Fibroblast of skin of right biceps (primary cell): ENCODE data around the gene ALB.
"Not testable (repeated sequence)": the region's sequence is repeated elsewhere in the genome, so short reads cannot be mapped to it uniquely, and the experiment has no call there.

Source experiments
- DNase-seq: peaks from one replicate; pipeline ENCODE4 v3.0.0-alpha.2; 2013

Gene ALB

GRCh38 chr4:73404042-73404441, at the start of gene ALB:
ALB (plus strand) TSS chr4:73404287; CDS start chr4:73404328, 41 bp downstream.
- no peak for DNase-seq

- DNase-seq = not testable (repeated sequence)
Observed at GRCh38 chr4:73357174-73357573, 46.9 kb upstream of the ALB start.

DNA sequence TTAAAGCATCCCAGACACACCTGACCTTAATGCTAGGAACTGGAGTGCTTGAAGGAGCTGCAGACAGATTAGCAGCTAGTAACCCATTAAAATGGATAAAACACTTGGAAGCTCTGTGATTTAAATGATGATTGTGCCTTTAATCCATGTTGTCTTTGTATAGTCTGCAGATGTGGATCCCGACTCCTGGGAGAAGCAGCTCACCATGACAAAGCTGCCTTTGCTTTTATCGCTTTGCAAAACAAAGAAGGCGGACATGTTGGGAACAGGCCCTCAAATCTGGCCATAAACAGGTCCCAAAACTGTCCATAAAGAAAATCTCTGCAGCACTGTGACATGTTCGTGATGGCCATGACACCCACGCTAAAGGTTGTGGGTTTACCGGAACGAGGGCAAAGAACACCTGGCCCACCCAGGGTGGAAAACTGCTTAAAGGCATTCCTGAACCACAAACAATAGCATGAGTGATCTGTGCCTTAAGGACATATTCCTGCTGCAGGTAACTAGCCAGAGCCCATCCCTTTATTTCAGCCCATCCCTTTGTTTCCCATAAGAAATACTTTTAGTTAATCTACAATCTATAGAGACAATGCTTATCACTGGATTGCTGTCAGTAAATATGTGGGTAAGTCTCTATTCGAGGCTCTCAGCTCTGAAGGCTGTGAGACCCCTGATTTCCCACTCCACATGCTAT, 34.4 kb upstream of the ALB start:
- not testable (repeated sequence) for DNase-seq

GRCh38 chr4:73375328-73375741, 28.8 kb upstream of the ALB start:
- no peak for DNase-seq

- DNase-seq = no peak
Observed at GRCh38 chr4:73376251-73376650, 27.8 kb upstream of the ALB start.

GRCh38 chr4:73376976-73377375, 27.1 kb upstream of the ALB start:
- no peak for DNase-seq

DNA sequence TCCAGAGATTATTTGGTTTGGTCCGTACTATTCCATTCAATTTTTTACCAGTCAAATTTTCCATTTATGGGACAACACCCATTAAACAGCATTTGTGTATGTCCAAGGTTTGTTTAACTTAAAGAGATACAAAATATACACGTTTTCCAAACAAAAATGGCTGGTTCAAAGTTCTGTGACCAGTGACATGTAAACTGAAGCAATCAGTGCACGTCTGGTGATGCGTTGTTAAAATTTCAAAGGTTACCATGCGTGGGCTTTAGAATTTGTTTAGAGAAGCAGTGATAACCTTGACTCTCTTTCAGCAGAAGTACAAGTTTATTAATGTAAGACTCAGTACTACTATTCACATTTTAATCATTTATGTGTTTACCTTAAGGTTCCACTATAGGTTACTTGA, 25.2 kb upstream of the ALB start:
- no peak for DNase-seq

GRCh38 chr4:73379946-73380345, 24.1 kb upstream of the ALB start:
- no peak for DNase-seq

DNA sequence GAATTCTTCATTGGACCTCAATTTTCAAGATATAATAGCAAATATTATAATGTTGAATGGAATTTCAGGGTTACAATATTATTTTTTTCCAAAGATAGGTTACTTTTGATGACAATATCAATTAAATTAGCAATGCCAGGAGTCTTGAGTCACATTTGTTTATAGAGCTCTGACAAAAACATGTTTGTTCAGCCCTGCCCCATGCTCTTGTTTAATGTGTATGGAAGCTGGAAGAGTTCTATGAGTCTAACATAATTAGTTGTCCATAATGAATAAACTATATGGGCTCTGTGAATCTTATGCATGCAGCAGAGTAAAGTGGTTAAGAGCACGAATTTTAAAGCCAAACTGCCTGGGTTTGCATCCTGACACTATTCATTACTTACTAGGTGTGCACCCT, 22.9 kb upstream of the ALB start:
- DNase-seq = no peak

GRCh38 chr4:73383452-73383851, 20.6 kb upstream of the ALB start:
- DNase-seq = no peak

GRCh38 chr4:73387552-73387951, 16.5 kb upstream of the ALB start:
- no peak for DNase-seq

DNA sequence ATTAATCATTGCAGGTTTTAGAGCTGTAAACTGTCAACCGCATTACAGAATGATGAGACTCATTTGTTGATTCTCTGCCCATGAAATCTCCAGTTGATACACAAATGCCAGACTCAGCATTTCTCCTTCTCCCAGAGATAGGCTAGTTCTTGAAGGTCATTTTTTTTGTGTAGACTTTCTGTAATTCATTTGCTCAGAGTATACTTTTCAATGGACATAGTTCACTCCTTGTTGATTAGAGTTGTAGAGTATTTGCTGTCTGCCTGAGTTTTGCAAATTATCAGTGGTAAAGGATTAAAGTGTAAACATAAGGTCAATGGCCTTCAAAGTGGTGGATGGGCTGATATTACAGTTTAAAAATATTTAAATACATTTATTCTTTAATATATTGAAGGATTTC, 15.2 kb upstream of the ALB start:
- no peak for DNase-seq

DNA sequence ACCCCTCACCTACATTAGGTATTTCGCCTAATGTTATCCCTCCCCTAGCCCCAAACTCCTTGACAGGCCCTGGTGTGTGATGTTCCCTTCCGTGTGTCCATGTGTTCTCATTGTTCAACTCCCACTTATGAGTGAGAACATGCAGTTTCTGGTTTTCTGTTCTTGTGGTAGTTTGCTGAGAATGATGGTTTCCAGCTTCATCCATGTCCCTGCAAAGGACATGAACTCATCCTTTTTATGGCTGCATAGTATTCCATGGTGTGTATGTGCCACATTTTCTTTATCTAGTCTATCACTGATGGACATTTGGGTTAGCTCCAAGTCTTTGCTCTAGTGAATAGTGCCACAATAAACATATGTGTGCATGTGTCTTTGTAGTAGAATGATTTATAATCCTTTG, 14.4 kb upstream of the ALB start:
- not testable (repeated sequence) for DNase-seq

GRCh38 chr4:73391774-73392173, 12.3 kb upstream of the ALB start:
- no peak for DNase-seq

DNA sequence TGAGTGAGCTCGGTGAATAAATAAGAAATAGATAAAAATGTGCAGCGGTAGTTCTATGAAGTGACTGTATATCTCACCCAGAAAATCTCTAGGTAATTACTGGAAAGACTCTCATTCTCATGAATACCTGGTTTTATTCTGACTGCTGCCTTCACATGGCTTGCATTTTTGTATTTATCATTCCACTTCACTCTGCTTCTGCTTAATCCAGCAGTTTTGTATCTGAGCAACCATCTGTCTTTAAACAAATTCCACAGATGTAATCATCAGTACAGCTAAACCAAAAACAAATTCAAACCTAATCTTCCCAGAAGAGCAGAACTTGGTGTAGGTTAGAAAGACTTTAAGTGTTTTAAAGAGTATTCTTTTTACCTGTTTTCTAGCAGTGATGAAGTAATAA, 11.2 kb upstream of the ALB start:
- DNase-seq = no peak

- no peak for DNase-seq
Observed at GRCh38 chr4:73396304-73396703, 7.8 kb upstream of the ALB start.

- DNase-seq = no peak
Observed at GRCh38 chr4:73396993-73397972, 6.8 kb upstream of the ALB start.

- no peak for DNase-seq
Observed at GRCh38 chr4:73401412-73401811, 2.7 kb upstream of the ALB start.

DNA sequence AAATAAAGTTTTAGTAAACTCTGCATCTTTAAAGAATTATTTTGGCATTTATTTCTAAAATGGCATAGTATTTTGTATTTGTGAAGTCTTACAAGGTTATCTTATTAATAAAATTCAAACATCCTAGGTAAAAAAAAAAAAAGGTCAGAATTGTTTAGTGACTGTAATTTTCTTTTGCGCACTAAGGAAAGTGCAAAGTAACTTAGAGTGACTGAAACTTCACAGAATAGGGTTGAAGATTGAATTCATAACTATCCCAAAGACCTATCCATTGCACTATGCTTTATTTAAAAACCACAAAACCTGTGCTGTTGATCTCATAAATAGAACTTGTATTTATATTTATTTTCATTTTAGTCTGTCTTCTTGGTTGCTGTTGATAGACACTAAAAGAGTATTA, 370 bp downstream of the ALB start:
- no peak for DNase-seq

GRCh38 chr4:73405138-73405537, 1.1 kb downstream of the ALB start:
- DNase-seq = no peak

- no peak for DNase-seq
Observed at GRCh38 chr4:73406548-73406875, 2.4 kb downstream of the ALB start.

DNA sequence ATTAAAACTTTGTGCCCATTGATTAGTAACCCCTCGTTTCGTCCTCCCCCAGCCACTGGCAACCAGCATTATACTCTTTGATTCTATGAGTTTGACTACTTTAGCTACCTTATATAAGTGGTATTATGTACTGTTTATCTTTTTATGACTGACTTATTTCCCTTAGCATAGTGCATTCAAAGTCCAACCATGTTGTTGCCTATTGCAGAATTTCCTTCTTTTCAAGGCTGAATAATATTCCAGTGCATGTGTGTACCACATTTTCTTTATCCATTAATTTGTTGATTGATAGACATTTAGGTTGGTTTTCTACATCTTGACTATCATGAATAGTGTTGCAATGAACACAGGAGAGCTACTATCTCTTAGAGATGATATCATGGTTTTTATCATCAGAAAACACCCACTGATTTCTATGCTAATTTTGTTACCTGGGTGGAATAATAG, 3.2 kb downstream of the ALB start:
- DNase-seq = no peak

GRCh38 chr4:73408181-73408867, 4.2 kb downstream of the ALB start:
- DNase-seq = no peak
